ENCODE measurements around the gene SDHB.

SDHB gene

DNA sequence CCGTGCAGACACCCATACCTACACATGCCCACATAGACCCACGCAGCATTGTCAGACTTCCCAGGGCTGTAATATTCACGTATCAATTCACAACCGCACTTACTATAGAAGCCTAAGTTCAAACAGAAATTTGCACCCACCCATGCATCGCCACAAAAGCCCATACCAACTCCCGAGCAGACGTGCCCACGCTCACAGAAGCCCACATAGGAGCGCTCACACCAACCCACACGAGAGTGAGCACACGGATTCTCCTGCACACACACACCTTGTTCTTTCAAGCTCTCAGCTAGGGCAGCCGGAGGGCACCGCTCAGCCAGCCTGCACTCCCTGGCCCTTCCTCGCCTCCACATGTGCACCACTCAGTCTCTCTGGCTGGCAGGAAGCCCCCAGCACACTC, 78.0 kb downstream of the SDHB start:
- TF ChIP-seq, protein P1, sequence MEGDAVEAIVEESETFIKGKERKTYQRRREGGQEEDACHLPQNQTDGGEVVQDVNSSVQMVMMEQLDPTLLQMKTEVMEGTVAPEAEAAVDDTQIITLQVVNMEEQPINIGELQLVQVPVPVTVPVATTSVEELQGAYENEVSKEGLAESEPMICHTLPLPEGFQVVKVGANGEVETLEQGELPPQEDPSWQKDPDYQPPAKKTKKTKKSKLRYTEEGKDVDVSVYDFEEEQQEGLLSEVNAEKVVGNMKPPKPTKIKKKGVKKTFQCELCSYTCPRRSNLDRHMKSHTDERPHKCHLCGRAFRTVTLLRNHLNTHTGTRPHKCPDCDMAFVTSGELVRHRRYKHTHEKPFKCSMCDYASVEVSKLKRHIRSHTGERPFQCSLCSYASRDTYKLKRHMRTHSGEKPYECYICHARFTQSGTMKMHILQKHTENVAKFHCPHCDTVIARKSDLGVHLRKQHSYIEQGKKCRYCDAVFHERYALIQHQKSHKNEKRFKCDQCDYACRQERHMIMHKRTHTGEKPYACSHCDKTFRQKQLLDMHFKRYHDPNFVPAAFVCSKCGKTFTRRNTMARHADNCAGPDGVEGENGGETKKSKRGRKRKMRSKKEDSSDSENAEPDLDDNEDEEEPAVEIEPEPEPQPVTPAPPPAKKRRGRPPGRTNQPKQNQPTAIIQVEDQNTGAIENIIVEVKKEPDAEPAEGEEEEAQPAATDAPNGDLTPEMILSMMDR (conservative IDR thresholded peaks at IDR 0.05), result no peak
- H3K27ac ChIP-seq, result no peak overlapping the region

GRCh38 chr1:16975211-16975610, 78.6 kb downstream of the SDHB start:
- TF ChIP-seq, protein P1 (conservative IDR thresholded peaks at IDR 0.05), result no peak
- no peak overlapping the region for H3K27ac ChIP-seq

GRCh38 chr1:16973215-16973614, 80.6 kb downstream of the SDHB start:
- TF ChIP-seq, protein P1 (conservative IDR thresholded peaks at IDR 0.05), result no peak
- no peak overlapping the region for H3K27ac ChIP-seq

- no peak overlapping the region for H3K27ac ChIP-seq
- TF ChIP-seq, protein P1 (conservative IDR thresholded peaks at IDR 0.05), result no peak
Measured at GRCh38 chr1:16972189-16972895, 81.5 kb downstream of the SDHB start.

- H3K27ac ChIP-seq, result no peak overlapping the region
- TF ChIP-seq, protein P1 (conservative IDR thresholded peaks at IDR 0.05), result no peak
Measured at GRCh38 chr1:16971341-16972188, 82.3 kb downstream of the SDHB start.

GRCh38 chr1:16970132-16970910, 83.5 kb downstream of the SDHB start:
- no peak overlapping the region for H3K27ac ChIP-seq
- TF ChIP-seq, protein P1 (conservative IDR thresholded peaks at IDR 0.05), result no peak

GRCh38 chr1:16969651-16970050, 84.2 kb downstream of the SDHB start:
- no peak overlapping the region for H3K27ac ChIP-seq
- TF ChIP-seq, protein P1 (conservative IDR thresholded peaks at IDR 0.05), result no peak
